Measurements from ENCODE around the gene SCN5A. TPM values are rescaled to one million over a fixed set of nuclear protein-coding genes. Genes with fewer than 3 reads are reported as not detected.

Gene SCN5A
- 0.25 and 4.8 TPM in 2 replicates for total RNA-seq (2012; rRNA removed)

GRCh38 chr3:38649500-38650247 lies at the start of gene SCN5A:
Gene SCN5A (minus strand): TSS chr3:38649687. CDS start chr3:38633307, 16,380 bp downstream.
- peak within 1 kb of the TSS; percentile 82 for H3K9ac ChIP-seq (ENCODE audit: low read depth, low read length)
- peaks cover 4% of the 10 kb centered on the region for H3K4me1 ChIP-seq (ENCODE audit: control insufficient read depth, insufficient read depth, low read length)
- peak within 1 kb of the TSS; percentile 91 for H3K4me2 ChIP-seq (ENCODE audit: low read length)
- H3K36me3 ChIP-seq (ENCODE audit: insufficient read depth, low read length): no peaks in the 10 kb centered on the region
- H3K9me3 ChIP-seq (replicated peaks; ENCODE audit: low read length): no peaks in the 10 kb centered on the region
- H3K27me3 ChIP-seq (ENCODE audit: control insufficient read depth, insufficient read depth, low read length): peaks cover 36% of the 10 kb centered on the region
- peak within 1 kb of the TSS; percentile 77 for H3K4me3 ChIP-seq (ENCODE audit: low read length)

- no peaks in the 10 kb centered on the region for H3K9me3 ChIP-seq (replicated peaks; ENCODE audit: low read length)
- H3K4me1 ChIP-seq (ENCODE audit: control insufficient read depth, insufficient read depth, low read length): no peaks in the 10 kb centered on the region
- H3K36me3 ChIP-seq (ENCODE audit: insufficient read depth, low read length): no peaks in the 10 kb centered on the region
- no peak overlapping the region for H3K4me3 ChIP-seq (ENCODE audit: low read length)
- peaks cover 2% of the 10 kb centered on the region for H3K27me3 ChIP-seq (ENCODE audit: control insufficient read depth, insufficient read depth, low read length)
- H3K9ac ChIP-seq (ENCODE audit: low read depth, low read length): no peak overlapping the region
- no peak overlapping the region for H3K4me2 ChIP-seq (ENCODE audit: low read length)
These were observed 49.3 kb upstream of the SCN5A start for GRCh38 chr3:38698760-38699159.

GRCh38 chr3:38698061-38698460 lies 48.6 kb upstream of the SCN5A start:
- Histone ChIP-seq H3K4me1 (ENCODE audit: control insufficient read depth, insufficient read depth, low read length) (no peaks in the 10 kb centered on the region), H3K9me3 (replicated peaks; ENCODE audit: low read length) (no peaks in the 10 kb centered on the region), H3K4me3 (ENCODE audit: low read length) (no peak overlapping the region), H3K36me3 (ENCODE audit: insufficient read depth, low read length) (no peaks in the 10 kb centered on the region), H3K4me2 (ENCODE audit: low read length) (no peak overlapping the region), H3K27me3 (ENCODE audit: control insufficient read depth, insufficient read depth, low read length) (peaks cover 2% of the 10 kb centered on the region), H3K9ac (ENCODE audit: low read depth, low read length) (no peak overlapping the region)

- no peak overlapping the region for H3K4me2 ChIP-seq (ENCODE audit: low read length)
- H3K27me3 ChIP-seq (ENCODE audit: control insufficient read depth, insufficient read depth, low read length): peaks cover 2% of the 10 kb centered on the region
- no peak overlapping the region for H3K4me3 ChIP-seq (ENCODE audit: low read length)
- H3K36me3 ChIP-seq (ENCODE audit: insufficient read depth, low read length): no peaks in the 10 kb centered on the region
- no peaks in the 10 kb centered on the region for H3K4me1 ChIP-seq (ENCODE audit: control insufficient read depth, insufficient read depth, low read length)
- H3K9me3 ChIP-seq (replicated peaks; ENCODE audit: low read length): no peaks in the 10 kb centered on the region
- H3K9ac ChIP-seq (ENCODE audit: low read depth, low read length): no peak overlapping the region
These were observed 46.5 kb upstream of the SCN5A start for GRCh38 chr3:38696034-38696433.

- no peak overlapping the region for H3K4me3 ChIP-seq (ENCODE audit: low read length)
- H3K4me1 ChIP-seq (ENCODE audit: control insufficient read depth, insufficient read depth, low read length): no peaks in the 10 kb centered on the region
- no peak overlapping the region for H3K4me2 ChIP-seq (ENCODE audit: low read length)
- no peaks in the 10 kb centered on the region for H3K36me3 ChIP-seq (ENCODE audit: insufficient read depth, low read length)
- no peaks in the 10 kb centered on the region for H3K9me3 ChIP-seq (replicated peaks; ENCODE audit: low read length)
- peaks cover 7% of the 10 kb centered on the region for H3K27me3 ChIP-seq (ENCODE audit: control insufficient read depth, insufficient read depth, low read length)
- no peak overlapping the region for H3K9ac ChIP-seq (ENCODE audit: low read depth, low read length)
These were observed 40.7 kb upstream of the SCN5A start for GRCh38 chr3:38690185-38690584.

- peaks cover 7% of the 10 kb centered on the region for H3K27me3 ChIP-seq (ENCODE audit: control insufficient read depth, insufficient read depth, low read length)
- no peaks in the 10 kb centered on the region for H3K9me3 ChIP-seq (replicated peaks; ENCODE audit: low read length)
These were observed 40.3 kb upstream of the SCN5A start for GRCh38 chr3:38689774-38690173.

GRCh38 chr3:38689346-38689745 lies 39.9 kb upstream of the SCN5A start:
- no peak overlapping the region for H3K9ac ChIP-seq (ENCODE audit: low read depth, low read length)
- no peaks in the 10 kb centered on the region for H3K9me3 ChIP-seq (replicated peaks; ENCODE audit: low read length)
- no peaks in the 10 kb centered on the region for H3K4me1 ChIP-seq (ENCODE audit: control insufficient read depth, insufficient read depth, low read length)
- no peaks in the 10 kb centered on the region for H3K36me3 ChIP-seq (ENCODE audit: insufficient read depth, low read length)
- peaks cover 7% of the 10 kb centered on the region for H3K27me3 ChIP-seq (ENCODE audit: control insufficient read depth, insufficient read depth, low read length)
- H3K4me2 ChIP-seq (ENCODE audit: low read length): no peak overlapping the region
- H3K4me3 ChIP-seq (ENCODE audit: low read length): no peak overlapping the region

More at GRCh38 chr3:38689774-38690173, 40.3 kb upstream of the SCN5A start:
- Histone ChIP-seq H3K4me1 (ENCODE audit: control insufficient read depth, insufficient read depth, low read length) (no peaks in the 10 kb centered on the region), H3K4me2 (ENCODE audit: low read length) (no peak overlapping the region), H3K4me3 (ENCODE audit: low read length) (no peak overlapping the region), H3K36me3 (ENCODE audit: insufficient read depth, low read length) (no peaks in the 10 kb centered on the region), H3K9ac (ENCODE audit: low read depth, low read length) (no peak overlapping the region)

GRCh38 chr3:38687321-38687720 lies 37.8 kb upstream of the SCN5A start:
- Histone ChIP-seq H3K4me2 (ENCODE audit: low read length) (no peak overlapping the region), H3K9ac (ENCODE audit: low read depth, low read length) (no peak overlapping the region), H3K36me3 (ENCODE audit: insufficient read depth, low read length) (no peaks in the 10 kb centered on the region), H3K4me1 (ENCODE audit: control insufficient read depth, insufficient read depth, low read length) (no peaks in the 10 kb centered on the region), H3K4me3 (ENCODE audit: low read length) (no peak overlapping the region), H3K27me3 (ENCODE audit: control insufficient read depth, insufficient read depth, low read length) (peaks cover 7% of the 10 kb centered on the region), H3K9me3 (replicated peaks; ENCODE audit: low read length) (no peaks in the 10 kb centered on the region)

GRCh38 chr3:38684546-38684945 lies 35.1 kb upstream of the SCN5A start:
- Histone ChIP-seq H3K4me3 (ENCODE audit: low read length) (no peak overlapping the region), H3K9ac (ENCODE audit: low read depth, low read length) (no peak overlapping the region), H3K27me3 (ENCODE audit: control insufficient read depth, insufficient read depth, low read length) (peaks cover 14% of the 10 kb centered on the region), H3K4me1 (ENCODE audit: control insufficient read depth, insufficient read depth, low read length) (no peaks in the 10 kb centered on the region), H3K4me2 (ENCODE audit: low read length) (no peak overlapping the region), H3K9me3 (replicated peaks; ENCODE audit: low read length) (no peaks in the 10 kb centered on the region), H3K36me3 (ENCODE audit: insufficient read depth, low read length) (no peaks in the 10 kb centered on the region)

GRCh38 chr3:38669668-38670067 lies 20.2 kb upstream of the SCN5A start:
- Histone ChIP-seq H3K4me2 (ENCODE audit: low read length) (no peak overlapping the region), H3K36me3 (ENCODE audit: insufficient read depth, low read length) (no peaks in the 10 kb centered on the region)

GRCh38 chr3:38662544-38662943 lies 13.1 kb upstream of the SCN5A start:
- no peak overlapping the region for H3K4me2 ChIP-seq (ENCODE audit: low read length)
- no peaks in the 10 kb centered on the region for H3K4me1 ChIP-seq (ENCODE audit: control insufficient read depth, insufficient read depth, low read length)
- H3K27me3 ChIP-seq (ENCODE audit: control insufficient read depth, insufficient read depth, low read length): peaks cover 35% of the 10 kb centered on the region
- no peaks in the 10 kb centered on the region for H3K36me3 ChIP-seq (ENCODE audit: insufficient read depth, low read length)
- H3K4me3 ChIP-seq (ENCODE audit: low read length): no peak overlapping the region
- no peaks in the 10 kb centered on the region for H3K9me3 ChIP-seq (replicated peaks; ENCODE audit: low read length)
- no peak overlapping the region for H3K9ac ChIP-seq (ENCODE audit: low read depth, low read length)

More at GRCh38 chr3:38669668-38670067, 20.2 kb upstream of the SCN5A start:
- no peak overlapping the region for H3K4me3 ChIP-seq (ENCODE audit: low read length)
- no peaks in the 10 kb centered on the region for H3K9me3 ChIP-seq (replicated peaks; ENCODE audit: low read length)
- no peaks in the 10 kb centered on the region for H3K4me1 ChIP-seq (ENCODE audit: control insufficient read depth, insufficient read depth, low read length)
- H3K9ac ChIP-seq (ENCODE audit: low read depth, low read length): no peak overlapping the region
- peaks cover 31% of the 10 kb centered on the region for H3K27me3 ChIP-seq (ENCODE audit: control insufficient read depth, insufficient read depth, low read length)

- Histone ChIP-seq H3K4me3 (ENCODE audit: low read length) (no peak overlapping the region), H3K9me3 (replicated peaks; ENCODE audit: low read length) (no peaks in the 10 kb centered on the region), H3K4me1 (ENCODE audit: control insufficient read depth, insufficient read depth, low read length) (no peaks in the 10 kb centered on the region), H3K27me3 (ENCODE audit: control insufficient read depth, insufficient read depth, low read length) (peaks cover 36% of the 10 kb centered on the region), H3K9ac (ENCODE audit: low read depth, low read length) (no peak overlapping the region), H3K36me3 (ENCODE audit: insufficient read depth, low read length) (no peaks in the 10 kb centered on the region), H3K4me2 (ENCODE audit: low read length) (no peak overlapping the region)
These were observed 9.4 kb upstream of the SCN5A start for GRCh38 chr3:38658841-38659240.

All from skeletal muscle satellite cell (primary cell).